ENCODE measurements around the gene SLC16A3.

The SLC16A3 gene

GRCh38 chr17:82225368-82226029 lies 3.3 kb upstream of the SLC16A3 start:
- no peak overlapping the region for H3K4me2 ChIP-seq

GRCh38 chr17:82226146-82226808 lies 2.6 kb upstream of the SLC16A3 start:
- peaks cover 27% of the 10 kb centered on the region; the same call in 1 of the 2 replicates for H3K27me3 ChIP-seq (ENCODE audit: insufficient read depth, low read depth)
- no peak overlapping the region for H2AFZ ChIP-seq (ENCODE audit: low read depth)
- no peak overlapping the region for H3K4me2 ChIP-seq
- no peaks in the 10 kb centered on the region for H3K36me3 ChIP-seq (ENCODE audit: insufficient read depth)
- H3K27ac ChIP-seq, result no peak overlapping the region
- TF ChIP-seq CTCF (conservative IDR thresholded peaks at IDR 0.05; ENCODE audit: low read depth, low read length), result no peak
- no peaks in the 10 kb centered on the region for H3K79me2 ChIP-seq (ENCODE audit: insufficient read depth, low read depth)
- no peaks in the 10 kb centered on the region for H4K20me1 ChIP-seq (ENCODE audit: insufficient read depth)
- peaks cover 6% of the 10 kb centered on the region for H3K4me1 ChIP-seq (ENCODE audit: low read depth, poor library complexity, severe bottlenecking)
- no peak overlapping the region for H3K4me3 ChIP-seq (IDR thresholded peaks at IDR 0.05; ENCODE audit: insufficient read depth, low read depth, low read length)
- no peak overlapping the region for H3K9ac ChIP-seq

More at GRCh38 chr17:82225368-82226029, 3.3 kb upstream of the SLC16A3 start:
- Histone ChIP-seq H3K36me3 (ENCODE audit: insufficient read depth) (no peaks in the 10 kb centered on the region), H3K79me2 (ENCODE audit: insufficient read depth, low read depth) (no peaks in the 10 kb centered on the region), H3K4me3 (IDR thresholded peaks at IDR 0.05; ENCODE audit: insufficient read depth, low read depth, low read length) (no peak overlapping the region), H2AFZ (ENCODE audit: low read depth) (no peak overlapping the region), H3K27ac (no peak overlapping the region), H3K4me1 (ENCODE audit: low read depth, poor library complexity, severe bottlenecking) (peaks cover under 1% of the 10 kb centered on the region), H4K20me1 (ENCODE audit: insufficient read depth) (no peaks in the 10 kb centered on the region), H3K9ac (no peak overlapping the region), H3K27me3 (ENCODE audit: insufficient read depth, low read depth) (peaks cover 26% of the 10 kb centered on the region; the same call in 1 of the 2 replicates)
- TF ChIP-seq CTCF (conservative IDR thresholded peaks at IDR 0.05; ENCODE audit: low read depth, low read length), result no peak

- Histone ChIP-seq H3K4me3 (IDR thresholded peaks at IDR 0.05; ENCODE audit: insufficient read depth, low read depth, low read length) (no peak overlapping the region), H3K4me1 (ENCODE audit: low read depth, poor library complexity, severe bottlenecking) (peaks cover 6% of the 10 kb centered on the region), H3K27ac (no peak overlapping the region), H3K9ac (no peak overlapping the region), H3K4me2 (no peak overlapping the region), H3K27me3 (ENCODE audit: insufficient read depth, low read depth) (peaks cover 27% of the 10 kb centered on the region; the same call in 1 of the 2 replicates), H4K20me1 (ENCODE audit: insufficient read depth) (no peaks in the 10 kb centered on the region), H3K79me2 (ENCODE audit: insufficient read depth, low read depth) (no peaks in the 10 kb centered on the region), H2AFZ (ENCODE audit: low read depth) (no peak overlapping the region), H3K36me3 (ENCODE audit: insufficient read depth) (no peaks in the 10 kb centered on the region)
- TF ChIP-seq CTCF (conservative IDR thresholded peaks at IDR 0.05; ENCODE audit: low read depth, low read length), result no peak
Observed at GRCh38 chr17:82226809-82227628, 1.8 kb upstream of the SLC16A3 start.

GRCh38 chr17:82227629-82228277 lies 1.1 kb upstream of the SLC16A3 start:
- H3K36me3 ChIP-seq (ENCODE audit: insufficient read depth), result no peaks in the 10 kb centered on the region
- no peak overlapping the region for H3K27ac ChIP-seq
- no peak overlapping the region for H3K9ac ChIP-seq
- H3K4me1 ChIP-seq (ENCODE audit: low read depth, poor library complexity, severe bottlenecking), result peaks cover 6% of the 10 kb centered on the region
- TF ChIP-seq CTCF (conservative IDR thresholded peaks at IDR 0.05; ENCODE audit: low read depth, low read length), result no peak
- H2AFZ ChIP-seq (ENCODE audit: low read depth), result no peak overlapping the region
- H3K4me2 ChIP-seq, result no peak overlapping the region
- no peaks in the 10 kb centered on the region for H4K20me1 ChIP-seq (ENCODE audit: insufficient read depth)
- H3K4me3 ChIP-seq (IDR thresholded peaks at IDR 0.05; ENCODE audit: insufficient read depth, low read depth, low read length), result no peak overlapping the region
- H3K79me2 ChIP-seq (ENCODE audit: insufficient read depth, low read depth), result no peaks in the 10 kb centered on the region
- peaks cover 27% of the 10 kb centered on the region; the same call in 1 of the 2 replicates for H3K27me3 ChIP-seq (ENCODE audit: insufficient read depth, low read depth)

Measured in KMS-11 (cell line).